Neural cell (in vitro differentiated cells): ENCODE results near the gene COG5. TPM values are rescaled to one million over a fixed set of nuclear protein-coding genes. Genes with fewer than 3 reads are reported as not detected.

Experiments used
- H2AFZ ChIP-seq: fragments of 200-600, 300-800 bp; sonication (generic), shearing (Covaris generic); 2 replicates; pipeline ENCODE4 v1.6.0; 2014; ENCODE audit warnings: low read depth, mild to moderate bottlenecking, antibody characterized with exemption, low read length, moderate library complexity
- H3F3A ChIP-seq: fragments of 200-600 bp; shearing (Covaris generic); 2 replicates; pipeline ENCODE4 v1.6.1; 2016; ENCODE audit warnings: mild to moderate bottlenecking, moderate library complexity, mixed read lengths, antibody characterized with exemption, low read length; ENCODE audit not compliant: insufficient read depth, poor library complexity, severe bottlenecking
- H3K27ac ChIP-seq: fragments of 200-600, 300-800 bp; sonication (generic), shearing (Covaris generic); 2 replicates; pipeline ENCODE4 v1.5.1; 2014; ENCODE audit warnings: mild to moderate bottlenecking, low read length, moderate library complexity
- H3K27me3 ChIP-seq: fragments of 300-800, 200-600 bp; sonication (generic), shearing (Covaris generic); 2 replicates; pipeline ENCODE4 v1.6.0; 2014; ENCODE audit warnings: mild to moderate bottlenecking, low read depth, low read length, moderate library complexity; ENCODE audit not compliant: insufficient read depth
- H3K36me3 ChIP-seq: fragments of 300-800, 200-600 bp; sonication (generic), shearing (Covaris generic); 2 replicates; pipeline ENCODE4 v1.5.1; 2014; ENCODE audit warnings: mild to moderate bottlenecking, antibody characterized with exemption, low read length, moderate library complexity; ENCODE audit not compliant: insufficient read depth
- H3K4me2 ChIP-seq: fragments of 300-800, 200-600 bp; sonication (generic), shearing (Covaris generic); 2 replicates; pipeline ENCODE4 v1.6.0; 2014; ENCODE audit warnings: mild to moderate bottlenecking, low read length
- H3K4me3 ChIP-seq: fragments of 300-800, 200-600 bp; sonication (generic), shearing (Covaris generic); 2 replicates; pipeline ENCODE4 v1.5.1; 2014; ENCODE audit warnings: mild to moderate bottlenecking, low read length, moderate library complexity
- H3K79me2 ChIP-seq: fragments of 200-600 bp; shearing (Covaris generic); replicated peaks from 2 replicates; pipeline ENCODE4 v1.6.0; 2014; ENCODE audit warnings: mild to moderate bottlenecking, low read length, moderate library complexity; ENCODE audit not compliant: insufficient read depth
- H3K9ac ChIP-seq: fragments of 300-800, 200-600 bp; sonication (generic), shearing (Covaris generic); 2 replicates; pipeline ENCODE4 v1.6.1; 2016; ENCODE audit warnings: mild to moderate bottlenecking, low read length, mixed read lengths
- H3K9me2 ChIP-seq: fragments of 200-600 bp; shearing (Covaris generic); 2 replicates; pipeline ENCODE4 v1.6.1; 2016; ENCODE audit warnings: mild to moderate bottlenecking, low read length, mixed read lengths; ENCODE audit not compliant: insufficient read depth
- H3K9me3 ChIP-seq: fragments of 200-600, 300-800 bp; sonication (generic), shearing (Covaris generic); 2 replicates; pipeline ENCODE4 v1.6.1; 2016; ENCODE audit warnings: mild to moderate bottlenecking, mixed run types, low read length, moderate library complexity, mixed read lengths
- H4K20me1 ChIP-seq: fragments of 200-600 bp; shearing (Covaris generic); 2 replicates; pipeline ENCODE4 v1.6.1; 2016; ENCODE audit warnings: mild to moderate bottlenecking, mixed run types; ENCODE audit not compliant: insufficient read depth
- CTCF ChIP-seq: fragments of 450-650 bp; IDR thresholded peaks from 2 replicates; pipeline ENCODE4 v1.5.1; 2014; ENCODE audit warnings: antibody characterized with exemption, mild to moderate bottlenecking, moderate library complexity; ENCODE audit not compliant: poor library complexity, severe bottlenecking
- EP300 ChIP-seq: fragments of 450-650 bp; conservative IDR thresholded peaks from 2 replicates; pipeline ENCODE4 v1.6.1; 2014; ENCODE audit warnings: antibody characterized with exemption, mild to moderate bottlenecking, moderate library complexity; ENCODE audit not compliant: poor library complexity, severe bottlenecking
- EZH2 ChIP-seq: fragments of 200-600, 300-800 bp; shearing (Covaris generic), sonication (generic); IDR thresholded peaks from 2 replicates; pipeline ENCODE4 v1.6.1; 2014; ENCODE audit warnings: antibody characterized with exemption, low read length, borderline replicate concordance, mild to moderate bottlenecking; ENCODE audit not compliant: insufficient read depth, poor library complexity, severe bottlenecking
- MXI1 ChIP-seq: fragments of 450-650 bp; conservative IDR thresholded peaks from 2 replicates; pipeline ENCODE4 v1.6.1; 2014; ENCODE audit warnings: antibody characterized with exemption, mild to moderate bottlenecking; ENCODE audit not compliant: poor library complexity, severe bottlenecking
- POLR2AphosphoS5 ChIP-seq: IDR thresholded peaks from 2 replicates; pipeline ENCODE4 v1.6.1; 2012
- RAD21 ChIP-seq: fragments of 450-650 bp; conservative IDR thresholded peaks from 2 replicates; pipeline ENCODE4 v1.6.1; 2014; ENCODE audit warnings: antibody characterized with exemption, mild to moderate bottlenecking, moderate library complexity
- REST ChIP-seq: IDR thresholded peaks from 2 replicates; pipeline ENCODE4 v1.6.1; 2012; ENCODE audit warnings: borderline replicate concordance
- SMC3 ChIP-seq: fragments of 450-650 bp; conservative IDR thresholded peaks from 2 replicates; pipeline ENCODE4 v1.6.1; 2014; ENCODE audit warnings: antibody characterized with exemption, mild to moderate bottlenecking, moderate library complexity; ENCODE audit not compliant: poor library complexity
- TAF1 ChIP-seq: IDR thresholded peaks from 2 replicates; pipeline ENCODE4 v1.6.1; 2012; ENCODE audit warnings: low read depth
- polyA plus RNA-seq: library from polyadenylated mRNA; depleted of rRNA; stranded (reverse); fragments of >200 nt; gene quantifications from 2 replicates; pipeline ENCODE4 v1.2.3, GENCODE V29; 2014

COG5 gene
- polyA plus RNA-seq, 1 donor from 2014 or later = 13.3 TPM

GRCh38 chr7:107185716-107186115, 378.0 kb downstream of the COG5 start:
- no peaks in the 10 kb centered on the region for H3K9me3 ChIP-seq
- no peak overlapping the region for H3K9ac ChIP-seq
- H3K4me2 ChIP-seq = no peak overlapping the region
- no peak for TF ChIP-seq RAD21
- TF ChIP-seq REST = no peak
- no peak for TF ChIP-seq SMC3
- TF ChIP-seq EZH2 = no peak
- no peak for TF ChIP-seq TAF1
- no peak for TF ChIP-seq MXI1
- no peak for TF ChIP-seq EP300
- no peak for TF ChIP-seq POLR2AphosphoS5
- TF ChIP-seq CTCF = no peak
- H3K27me3 ChIP-seq = no peaks in the 10 kb centered on the region
- H3K27ac ChIP-seq = no peak overlapping the region
- H3F3A ChIP-seq = no peaks in the 10 kb centered on the region
- no peak overlapping the region for H2AFZ ChIP-seq
- H3K9me2 ChIP-seq = no peaks in the 10 kb centered on the region
- no peak overlapping the region for H3K4me3 ChIP-seq
- no peaks in the 10 kb centered on the region for H4K20me1 ChIP-seq
- H3K79me2 ChIP-seq = no peaks in the 10 kb centered on the region
- peaks cover 12% of the 10 kb centered on the region for H3K36me3 ChIP-seq

GRCh38 chr7:107181172-107181571, 382.5 kb downstream of the COG5 start:
- Histone ChIP-seq H3K27ac (no peak overlapping the region), H4K20me1 (no peaks in the 10 kb centered on the region), H3F3A (no peaks in the 10 kb centered on the region), H3K36me3 (peaks cover 12% of the 10 kb centered on the region), H3K4me2 (no peak overlapping the region), H3K9ac (no peak overlapping the region), H3K79me2 (peaks cover 24% of the 10 kb centered on the region), H3K27me3 (no peaks in the 10 kb centered on the region), H3K9me3 (no peaks in the 10 kb centered on the region), H2AFZ (no peak overlapping the region), H3K4me3 (no peak overlapping the region), H3K9me2 (no peaks in the 10 kb centered on the region)
- TF ChIP-seq POLR2AphosphoS5 (no peak), EZH2 (no peak), REST (no peak), TAF1 (no peak), CTCF (no peak), RAD21 (no peak), EP300 (no peak), MXI1 (no peak), SMC3 (no peak)
